HEK293T (cell line): ENCODE data around the gene CGN.

Experiments
- BHLHE40 ChIP-seq: fragments of 450-650 bp; IDR thresholded peaks from 2 replicates; pipeline ENCODE4 v1.6.1; 2016; ENCODE audit warnings: mild to moderate bottlenecking, moderate library complexity, borderline replicate concordance
- FOXA1 ChIP-seq: fragments of 450-650 bp; IDR thresholded peaks from 2 replicates; pipeline ENCODE4 v1.6.1; 2016; ENCODE audit warnings: mild to moderate bottlenecking
- FOXK2 ChIP-seq: fragments of 450-650 bp; IDR thresholded peaks from 2 replicates; pipeline ENCODE4 v1.6.1; 2016; ENCODE audit warnings: mild to moderate bottlenecking

DNA sequence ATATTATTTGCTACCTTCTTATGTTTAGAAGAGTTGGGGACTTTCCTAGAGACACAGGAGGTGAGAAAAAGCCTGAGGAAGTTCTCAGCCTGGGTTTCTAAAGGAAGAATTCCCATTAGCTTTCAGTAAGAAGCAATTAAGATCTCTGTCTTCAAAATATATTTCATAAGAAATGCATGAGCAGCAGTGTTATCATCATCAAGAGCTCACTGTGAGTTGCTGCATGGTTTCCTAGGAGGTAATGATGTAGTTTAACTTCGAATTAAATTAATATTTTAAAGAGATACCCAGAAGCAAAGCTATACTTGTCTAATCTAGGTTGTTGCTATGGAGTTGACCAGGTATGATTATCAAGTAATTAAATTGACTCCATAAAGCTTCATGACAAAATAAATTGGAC lies 46.2 kb upstream of the CGN start:
- no peak for TF ChIP-seq FOXK2
- no peak for TF ChIP-seq FOXA1
- no peak for TF ChIP-seq BHLHE40
